ENCODE results near the gene OPCML.
A peak's percentile ranks its signal among the peaks of the same experiment; 100 is the strongest.

OPCML gene

DNA sequence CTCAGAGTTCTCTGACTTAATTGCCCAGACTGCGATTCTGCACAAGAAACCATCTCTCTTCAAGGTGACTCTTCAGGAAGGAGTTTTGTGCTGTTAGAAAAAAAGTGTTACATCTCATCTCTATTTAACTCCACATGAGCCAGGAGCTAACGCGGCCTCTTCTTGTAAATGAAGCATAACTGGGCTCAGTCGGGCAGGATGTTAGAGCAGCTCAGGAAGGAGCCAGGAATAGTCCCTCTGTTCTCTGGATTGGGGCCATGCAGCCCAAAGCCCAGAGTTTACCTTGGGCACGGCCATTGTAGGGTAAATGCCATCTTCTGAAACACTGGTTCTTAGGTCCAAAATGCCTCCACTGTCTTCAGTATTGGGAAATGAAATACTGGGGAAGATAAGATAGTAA is 760.6 kb downstream of the OPCML start:
- no peak for DNase-seq

DNA sequence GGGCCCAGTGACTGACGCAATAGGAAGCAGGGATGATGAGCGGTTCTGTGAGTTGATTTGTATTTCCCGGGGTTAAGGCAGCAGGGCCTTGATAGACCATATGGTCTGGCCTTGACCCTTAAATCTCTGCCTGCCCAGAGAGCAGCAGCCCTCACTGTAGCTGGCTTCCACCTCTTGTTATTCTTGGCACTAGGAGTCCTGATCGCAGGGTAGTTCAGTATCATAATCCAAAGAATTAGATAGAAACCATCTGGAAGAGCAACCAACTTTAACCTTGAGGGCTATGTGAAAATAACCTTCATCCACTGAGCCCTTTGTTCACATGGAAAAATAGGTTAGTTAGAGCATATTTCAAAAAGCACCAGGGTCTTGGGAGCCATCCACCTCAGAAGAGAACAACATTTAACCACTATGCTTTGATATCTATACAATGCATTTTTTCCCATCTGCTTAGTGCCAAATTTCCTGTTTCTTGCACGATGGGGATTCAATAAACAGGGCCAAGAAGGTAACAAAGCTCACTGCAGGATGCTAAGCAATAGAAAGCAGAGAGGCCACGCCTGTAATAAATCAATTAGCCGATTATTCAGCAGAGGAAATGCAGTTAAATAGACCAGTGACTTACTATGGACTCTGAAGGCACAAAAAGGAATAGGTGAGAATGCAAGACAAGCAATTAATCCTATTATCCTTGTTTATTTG is 761.3 kb downstream of the OPCML start:
- no peak for DNase-seq

DNA sequence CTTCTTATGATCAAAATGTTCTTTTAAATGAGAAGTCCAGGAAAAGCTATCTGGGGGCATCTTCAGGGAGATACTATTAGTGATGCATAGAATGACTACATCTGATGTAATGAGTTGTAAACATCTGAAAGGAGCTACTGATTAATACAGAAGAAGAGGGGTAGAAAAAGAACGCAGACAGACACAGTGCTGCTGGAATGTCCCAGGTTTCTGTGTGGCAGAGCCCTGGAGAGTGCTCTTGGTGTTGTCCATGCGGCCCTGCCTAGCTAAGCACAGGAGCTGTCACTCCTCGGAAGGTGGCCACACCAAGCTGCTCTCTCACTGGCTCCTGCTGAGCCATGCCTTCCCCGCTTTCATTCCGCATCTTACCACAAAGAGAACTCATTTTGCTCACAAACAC is 768.8 kb downstream of the OPCML start:
- no peak for DNase-seq

GRCh38 chr11:132755934-132756333 is 776.4 kb downstream of the OPCML start:
- no peak for DNase-seq

DNA sequence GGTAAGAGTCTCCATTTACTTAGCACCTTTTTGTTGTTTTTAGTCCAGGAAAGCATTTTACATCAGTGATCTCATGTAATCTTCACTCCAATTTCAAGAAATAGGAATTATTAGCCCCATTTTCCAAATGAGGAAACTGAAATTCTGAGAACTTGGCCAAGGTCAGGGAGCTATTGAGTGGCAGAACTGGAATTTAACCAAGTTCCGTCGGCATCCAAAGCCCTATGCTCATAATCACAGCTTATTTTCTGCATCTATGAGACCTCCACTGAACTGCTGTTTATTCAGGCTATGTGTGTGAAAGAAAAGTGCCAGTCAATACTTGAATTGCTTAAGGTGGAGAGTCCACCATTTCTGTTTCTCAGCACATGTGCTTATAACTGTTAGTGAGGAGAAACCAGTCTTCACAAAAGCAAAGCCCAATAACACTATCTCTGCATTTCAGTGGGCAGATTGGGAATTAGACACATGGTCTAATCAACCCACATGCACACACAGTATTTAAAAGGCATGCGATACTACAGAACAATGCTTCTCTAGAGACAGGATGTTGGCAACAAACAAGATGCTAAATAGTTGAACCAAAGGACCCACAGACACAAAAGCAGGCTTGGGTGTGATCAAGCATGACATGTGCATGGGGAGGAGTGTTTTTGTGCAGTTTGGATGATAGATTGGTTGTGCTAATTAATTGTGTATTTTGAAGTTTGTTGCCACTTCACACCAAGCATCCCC is 780.6 kb downstream of the OPCML start:
- DNase-seq = no peak

GRCh38 chr11:132746305-132746704 is 786.0 kb downstream of the OPCML start:
- DNase-seq = no peak

DNA sequence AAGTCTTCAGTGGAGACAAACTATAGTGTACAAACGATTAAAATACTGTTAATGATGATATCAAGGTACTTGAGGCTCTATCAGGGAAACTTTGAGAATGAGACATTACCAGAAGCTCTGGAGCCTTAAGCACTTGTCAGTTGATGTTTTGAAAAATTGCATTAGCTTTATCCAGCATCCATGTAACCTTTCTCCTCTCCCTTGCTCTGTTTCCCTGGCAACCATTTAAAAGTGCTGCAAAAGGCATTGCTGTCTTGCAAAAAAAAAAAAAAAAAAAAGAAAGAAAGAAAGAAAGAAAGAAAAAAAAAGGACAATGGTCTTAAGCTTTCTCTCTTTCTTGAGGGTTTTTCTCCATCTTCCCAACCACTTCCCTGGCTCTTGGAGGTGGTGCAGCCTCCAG is 787.0 kb downstream of the OPCML start:
- no peak for DNase-seq

DNA sequence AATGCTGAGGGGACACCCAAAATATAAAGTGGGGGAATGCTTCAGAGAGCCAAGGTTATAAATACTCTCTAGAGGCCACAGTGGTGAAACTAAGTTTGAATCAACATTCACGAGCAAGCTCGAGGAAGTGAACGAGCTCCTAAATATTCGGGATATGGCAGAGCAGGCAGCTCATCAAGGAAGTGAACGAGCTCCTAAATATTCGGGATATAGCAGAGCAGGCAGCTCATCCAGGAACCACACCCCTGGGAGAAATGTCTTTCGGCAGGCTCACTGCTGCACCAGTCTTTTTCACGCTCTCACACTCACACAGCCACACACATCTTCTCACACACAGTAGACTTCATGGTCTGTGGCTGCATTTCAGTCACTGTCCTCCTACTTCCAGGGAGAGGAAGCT is 787.5 kb downstream of the OPCML start:
- DNase-seq = no peak

DNA sequence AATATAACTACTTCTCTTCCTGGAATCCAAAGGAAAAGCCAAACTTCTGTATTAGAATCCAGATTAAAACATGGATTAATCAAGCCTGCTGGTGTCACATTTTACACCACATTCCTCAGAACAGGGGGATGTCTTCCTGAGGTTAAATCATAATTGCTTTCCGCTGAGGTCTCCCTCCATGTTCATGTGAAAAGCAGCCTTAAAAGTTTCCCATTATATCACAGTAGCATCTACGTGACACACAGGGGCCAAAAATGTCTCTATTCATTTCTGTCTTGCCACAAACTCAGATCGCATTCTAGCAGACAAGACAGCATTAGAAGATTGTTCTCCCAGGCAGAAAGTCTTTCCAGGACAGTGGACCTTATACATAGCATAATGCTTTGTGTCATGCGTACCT is 788.7 kb downstream of the OPCML start:
- no peak for DNase-seq

GRCh38 chr11:132742929-132743328 is 789.4 kb downstream of the OPCML start:
- DNase-seq = no peak

- DNase-seq = no peak
Measured at GRCh38 chr11:132734217-132734616, 798.1 kb downstream of the OPCML start.

DNA sequence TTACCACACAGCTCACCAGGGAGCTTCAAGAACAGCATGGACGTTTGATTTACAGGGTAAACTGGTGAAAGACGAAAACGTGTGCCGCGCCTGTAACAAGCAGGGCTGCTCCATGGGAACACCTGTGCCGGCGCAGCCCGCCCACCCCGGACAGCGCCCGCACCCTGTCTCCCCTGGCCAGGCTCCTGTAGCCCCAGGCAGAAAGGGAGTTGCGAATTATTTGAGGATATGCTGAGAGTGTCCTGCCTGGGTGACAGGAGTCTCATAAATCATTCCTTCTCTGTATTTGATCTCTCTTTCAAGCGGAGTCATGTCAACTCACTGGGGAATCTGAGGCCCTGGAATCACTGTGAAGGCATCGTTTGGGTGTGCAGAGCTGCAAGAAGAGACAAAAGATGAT is 804.3 kb downstream of the OPCML start:
- DNase-seq = no peak

GRCh38 chr11:132721526-132721925 is 810.8 kb downstream of the OPCML start:
- no peak for DNase-seq

- DNase-seq = no peak
Measured at GRCh38 chr11:132719684-132720083, 812.6 kb downstream of the OPCML start.

GRCh38 chr11:132718711-132719671 is 813.3 kb downstream of the OPCML start:
- peak; percentile 41 for DNase-seq

DNA sequence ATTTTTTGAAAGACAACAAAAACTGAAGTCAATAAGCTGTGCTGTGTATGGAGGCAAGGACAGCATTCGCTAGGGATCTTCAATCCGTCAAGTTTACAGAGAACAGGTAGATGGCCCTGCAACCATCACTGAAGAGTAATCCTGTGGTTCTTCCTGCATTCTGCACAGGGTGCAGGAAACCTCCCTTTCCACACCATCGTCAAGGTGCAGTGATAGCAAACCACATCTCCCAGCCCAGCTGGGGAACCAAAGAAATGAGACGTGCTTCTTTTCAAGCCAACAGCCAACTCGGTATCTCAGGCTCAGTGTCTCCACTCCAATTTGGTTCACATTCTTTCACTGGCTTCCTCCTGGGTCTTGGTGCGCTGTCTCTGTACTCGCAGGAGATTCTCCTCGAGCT is 814.5 kb downstream of the OPCML start:
- no peak for DNase-seq

GRCh38 chr11:132716037-132716436 is 816.3 kb downstream of the OPCML start:
- no peak for DNase-seq

DNA sequence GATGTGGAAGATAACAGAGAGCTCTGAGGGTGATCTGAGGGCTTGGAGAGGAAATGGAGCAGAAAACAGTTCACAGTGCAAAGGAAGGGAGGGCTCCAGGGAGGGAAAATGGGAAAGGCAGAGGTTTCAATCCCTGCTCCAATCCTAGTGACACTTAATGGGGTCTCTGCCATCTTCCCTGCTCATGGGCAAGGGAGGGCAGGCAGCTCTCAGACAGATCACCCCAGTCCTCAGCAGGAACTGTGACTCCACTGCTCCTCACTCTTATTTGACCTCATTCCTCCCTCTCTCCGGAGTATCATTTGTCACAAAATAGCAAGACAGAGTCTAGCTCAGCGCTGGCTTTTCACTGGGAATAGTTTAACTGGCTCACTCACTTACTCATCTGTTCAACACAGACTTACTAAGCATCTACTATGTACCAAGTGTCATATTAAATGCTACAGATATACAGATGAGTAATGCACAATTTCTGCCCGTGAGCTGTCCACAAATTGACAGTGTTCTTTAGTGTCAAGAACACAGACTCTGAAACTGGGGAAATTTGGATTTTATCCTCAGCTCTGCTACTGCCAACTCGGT is 817.4 kb downstream of the OPCML start:
- no peak for DNase-seq

GRCh38 chr11:132712466-132712865 is 819.8 kb downstream of the OPCML start:
- DNase-seq = no peak

GRCh38 chr11:132704781-132705375 is 827.4 kb downstream of the OPCML start:
- no peak for DNase-seq

DNA sequence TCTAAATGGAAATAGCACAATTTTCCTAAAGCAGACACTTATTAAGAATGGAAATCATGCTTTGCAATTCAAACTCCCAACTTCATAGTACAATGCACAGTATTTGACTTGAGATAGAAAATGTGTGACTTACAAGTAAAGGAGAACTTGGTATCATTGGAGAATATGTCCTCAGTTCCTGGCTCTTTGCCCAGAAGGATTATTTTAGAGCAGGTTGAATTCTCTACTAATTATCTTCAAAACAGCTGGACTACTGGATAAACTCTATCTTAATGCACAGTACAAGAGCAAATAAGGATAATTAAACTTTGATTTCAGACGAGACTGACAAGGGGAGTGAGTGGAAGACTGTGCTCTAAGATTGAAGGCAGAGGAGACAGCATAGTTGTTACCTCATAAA is 839.4 kb downstream of the OPCML start:
- DNase-seq = no peak

GRCh38 chr11:132691848-132692550 is 840.3 kb downstream of the OPCML start:
- no peak for DNase-seq
